NCI-H524 treated with DMSO at 0.1 percent for 48 hours (cell line): ENCODE measurements around the gene PPP1R14C.

ENCODE experiments used
- DNase-seq: peaks from one replicate; lab custom pipeline; 2025; lab: John Stamatoyannopoulos, UW

Gene PPP1R14C

DNA sequence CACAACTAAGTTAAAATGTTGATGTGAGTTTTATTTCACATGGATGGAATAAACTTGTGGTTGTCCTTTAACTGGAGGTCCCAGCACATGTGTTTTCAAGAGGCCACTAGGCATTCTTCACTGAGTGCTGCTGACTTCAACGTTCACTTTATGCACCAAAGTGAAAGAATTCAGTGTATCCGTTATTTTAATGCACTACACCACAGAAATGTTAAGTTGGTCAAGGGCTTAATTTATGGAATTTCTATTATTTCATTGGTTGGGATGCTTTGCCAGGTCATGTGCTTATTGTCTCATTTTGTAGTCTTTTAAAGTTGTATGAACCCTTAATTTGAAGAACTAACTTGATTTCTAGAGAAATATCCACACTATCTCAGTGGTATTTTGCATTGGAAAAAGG is 106.4 kb downstream of the PPP1R14C start:
- no peak for DNase-seq

GRCh38 chr6:150250826-150251225 is 108.0 kb downstream of the PPP1R14C start:
- no peak for DNase-seq

DNA sequence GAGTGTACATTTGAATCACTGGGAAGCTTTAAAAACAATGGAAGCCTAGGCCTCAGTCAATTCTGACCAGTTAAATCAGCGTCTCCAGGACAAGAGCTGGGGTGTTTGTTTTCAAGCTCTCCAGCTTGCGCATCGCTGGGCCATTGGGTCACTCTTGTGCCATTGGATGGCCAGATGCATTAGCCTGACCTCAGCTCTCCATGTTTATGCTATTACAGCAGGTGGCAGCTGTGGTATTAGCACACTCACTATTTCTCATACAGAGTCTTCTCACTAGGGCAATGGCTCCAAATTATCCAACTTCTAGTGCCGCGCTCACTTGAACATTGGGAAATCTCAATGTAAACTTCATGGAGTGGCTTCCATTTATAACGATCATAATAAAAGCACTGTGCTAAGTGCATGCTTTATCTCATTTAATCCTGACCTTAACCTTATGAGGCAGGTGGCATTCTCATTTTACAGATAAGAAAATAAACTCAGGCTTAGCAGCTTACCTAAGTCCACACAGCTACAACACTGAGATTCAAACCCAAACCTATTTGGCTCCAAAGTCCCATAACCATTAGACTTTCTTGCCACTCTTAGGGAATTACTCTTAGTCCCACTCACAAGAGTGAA is 108.8 kb downstream of the PPP1R14C start:
- DNase-seq: no peak

GRCh38 chr6:150252714-150253444 is 110.0 kb downstream of the PPP1R14C start:
- no peak for DNase-seq

DNA sequence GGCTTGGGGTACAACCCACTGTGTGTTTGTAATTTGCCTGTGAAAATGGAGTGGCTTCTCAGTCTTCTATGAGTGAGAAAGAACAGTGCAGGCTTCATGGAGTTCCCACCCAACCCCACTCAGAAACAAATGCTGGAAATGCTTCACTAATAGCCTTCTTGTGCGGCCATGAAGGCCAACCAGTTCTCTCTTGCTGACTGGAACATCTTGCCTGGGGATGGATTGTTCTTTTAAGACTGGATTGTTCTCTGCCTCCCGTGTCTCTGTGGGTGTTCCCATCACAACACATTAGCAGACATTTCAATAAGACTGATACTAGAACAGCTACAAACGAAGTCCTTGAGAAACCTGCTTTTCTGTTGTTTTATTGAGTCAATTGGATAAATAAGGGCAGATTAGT is 110.6 kb downstream of the PPP1R14C start:
- DNase-seq: no peak

GRCh38 chr6:150254770-150255169 is 111.9 kb downstream of the PPP1R14C start:
- DNase-seq: no peak

- no peak for DNase-seq
Observed at GRCh38 chr6:150255840-150256239, 113.0 kb downstream of the PPP1R14C start.

GRCh38 chr6:150256618-150257272 is 113.9 kb downstream of the PPP1R14C start:
- no peak for DNase-seq

DNA sequence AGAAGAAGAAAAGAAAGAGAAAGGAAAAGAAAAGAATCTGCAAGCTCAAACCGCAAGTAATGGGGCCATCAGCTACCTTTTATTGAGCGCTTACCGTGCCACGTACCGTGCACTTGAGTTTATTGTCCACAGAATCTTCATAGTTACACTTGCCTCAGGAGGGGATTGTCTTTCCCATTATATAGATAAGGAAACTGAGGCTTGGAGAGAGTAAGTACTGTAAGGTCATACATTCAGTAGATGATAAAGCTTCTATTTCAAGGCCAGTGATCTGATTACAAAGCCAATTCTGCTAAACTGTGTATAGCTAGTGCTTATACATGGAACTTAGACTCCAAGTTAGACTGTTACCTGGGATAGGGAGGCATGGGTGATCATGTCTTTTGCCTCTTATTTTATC is 115.5 kb downstream of the PPP1R14C start:
- DNase-seq: no peak

- DNase-seq: no peak
Observed at GRCh38 chr6:150260931-150261330, 118.1 kb downstream of the PPP1R14C start.

DNA sequence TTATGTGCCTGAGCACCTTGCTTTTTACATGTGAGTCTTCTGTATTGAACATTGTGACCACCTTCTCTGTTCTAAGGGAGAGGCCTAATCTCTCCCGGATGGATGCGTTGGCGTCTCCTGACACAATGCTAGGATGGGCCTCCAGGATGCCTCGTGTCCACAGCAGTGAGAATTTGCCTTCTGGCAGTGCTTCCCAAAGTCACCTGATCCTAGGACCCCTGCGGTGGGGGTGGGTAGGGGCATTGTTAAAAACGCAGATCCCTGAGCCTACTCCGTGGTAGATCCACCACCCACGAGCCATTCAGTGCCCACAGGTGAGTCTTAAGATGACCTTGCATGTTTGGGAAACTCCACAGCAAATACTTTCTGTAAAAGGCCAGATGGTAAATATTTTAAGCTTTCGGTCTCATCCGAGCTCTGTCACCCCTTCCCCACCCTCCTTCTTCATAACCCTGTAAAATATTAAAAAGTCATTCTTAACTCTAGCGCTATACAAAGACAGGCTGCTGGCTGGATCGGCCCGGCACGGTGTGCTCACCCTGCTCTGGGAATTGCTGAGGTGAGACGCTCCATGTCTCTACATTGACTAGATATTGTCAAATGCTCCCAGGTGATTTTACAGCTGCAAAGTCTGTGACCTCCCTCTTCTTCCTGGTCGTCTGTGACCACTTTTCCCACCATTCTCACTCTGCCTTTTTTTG is 119.3 kb downstream of the PPP1R14C start:
- DNase-seq: no peak

- no peak for DNase-seq
Observed at GRCh38 chr6:150263765-150264404, 121.0 kb downstream of the PPP1R14C start.

GRCh38 chr6:150266309-150266708 is 123.5 kb downstream of the PPP1R14C start:
- no peak for DNase-seq

GRCh38 chr6:150266963-150267685 is 124.3 kb downstream of the PPP1R14C start:
- DNase-seq: no peak

DNA sequence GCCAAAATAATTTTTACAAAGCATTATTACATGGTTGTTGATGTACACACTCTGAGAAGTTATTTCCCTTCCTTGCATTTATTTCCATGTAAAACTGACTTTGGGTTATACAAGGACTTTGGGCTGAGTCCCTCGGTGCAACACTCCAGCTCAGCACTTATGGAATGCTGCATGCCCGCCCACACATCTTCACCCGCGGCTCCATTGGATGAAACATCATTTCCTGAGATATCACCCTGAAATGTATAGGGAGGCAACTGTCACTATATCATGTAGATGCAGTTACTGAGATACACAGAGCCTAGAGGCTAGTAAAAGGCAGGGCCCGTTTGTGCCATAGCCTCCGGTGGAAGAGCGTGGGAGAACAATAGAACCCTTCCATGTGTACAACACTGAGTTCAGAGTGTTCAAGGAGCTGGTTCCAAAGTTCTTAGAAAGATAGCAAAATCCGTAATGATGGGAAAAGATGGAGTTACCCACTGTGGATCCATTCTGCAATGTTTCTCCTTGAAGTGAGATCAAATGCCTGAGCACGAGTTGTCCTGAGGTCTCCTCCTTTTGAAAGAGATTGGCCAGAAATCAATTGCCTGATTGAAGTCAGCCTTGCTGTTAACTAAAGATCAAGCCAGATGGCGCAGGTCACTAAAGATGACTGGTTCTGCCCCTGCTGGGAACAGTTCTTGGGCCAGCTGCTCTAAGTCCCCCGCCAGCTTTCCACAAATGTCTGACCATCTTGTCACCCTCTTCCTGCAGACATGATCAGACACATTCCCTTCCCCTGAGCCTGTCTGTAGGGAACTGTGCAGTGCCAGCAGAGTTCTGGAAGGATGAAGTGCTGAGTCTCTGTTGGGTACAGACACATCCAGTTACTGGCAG is 125.1 kb downstream of the PPP1R14C start:
- DNase-seq: peak; percentile 57

GRCh38 chr6:150269130-150269856 is 126.4 kb downstream of the PPP1R14C start:
- no peak for DNase-seq

- no peak for DNase-seq
Observed at GRCh38 chr6:150269857-150270223, 127.0 kb downstream of the PPP1R14C start.

DNA sequence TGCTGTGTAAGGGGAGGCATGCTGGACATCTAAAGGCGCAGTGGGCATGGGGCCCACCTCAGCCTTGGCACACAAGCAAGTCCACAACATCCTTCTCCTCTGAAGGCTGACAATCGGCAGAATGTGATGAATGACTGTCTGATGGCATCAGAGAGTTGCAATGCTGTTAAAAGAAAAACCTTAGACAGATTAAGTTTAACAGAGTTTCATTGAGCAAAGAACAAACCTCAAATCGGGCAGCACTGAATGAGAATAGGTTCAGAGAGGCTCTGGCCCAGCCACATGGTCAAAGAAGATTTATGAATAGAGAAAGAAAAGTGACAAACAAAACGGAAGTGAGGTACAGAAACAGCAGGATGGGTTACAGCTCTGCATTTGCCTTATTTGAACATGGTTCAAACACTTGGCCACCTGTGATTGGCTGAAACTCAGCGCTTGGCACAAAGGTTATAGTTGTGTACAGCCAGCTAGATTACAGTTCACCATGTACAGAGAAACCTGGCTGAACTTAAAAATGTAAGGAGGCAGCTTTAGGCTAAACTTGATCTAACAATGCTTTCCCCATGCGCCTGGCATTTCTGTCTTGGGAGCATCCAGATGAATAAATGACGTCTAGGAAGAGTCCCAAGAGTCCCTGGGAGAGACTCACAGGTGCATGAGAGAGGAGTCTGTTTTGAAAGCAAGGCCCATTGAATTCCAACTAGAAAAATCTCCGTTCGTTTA is 127.6 kb downstream of the PPP1R14C start:
- no peak for DNase-seq

DNA sequence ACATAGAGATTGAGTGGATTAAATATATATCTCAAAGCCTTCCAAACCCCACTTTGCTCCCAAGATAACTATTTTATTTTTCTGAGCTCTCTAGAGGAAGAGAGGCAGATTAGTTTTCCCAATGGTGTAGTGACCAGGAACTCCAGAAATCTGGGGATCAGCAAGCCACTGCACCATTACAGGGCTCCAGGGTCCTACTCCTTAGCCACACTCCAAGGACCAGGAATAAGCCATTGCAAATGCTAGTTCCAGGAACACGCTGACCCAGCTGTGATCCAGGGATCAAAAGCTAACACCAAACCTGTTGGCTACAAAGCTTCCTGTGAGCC is 128.3 kb downstream of the PPP1R14C start:
- no peak for DNase-seq
